Measurements from ENCODE around the gene MAML1.
"Not testable (repeated sequence)": the region's sequence is repeated elsewhere in the genome, so short reads cannot be mapped to it uniquely, and the experiment has no call there.

Gene MAML1

GRCh38 chr5:179767496-179768100 is 35.0 kb downstream of the MAML1 start:
- no peak for DNase-seq

- no peak for DNase-seq
These were observed 35.9 kb downstream of the MAML1 start for GRCh38 chr5:179768326-179769085.

GRCh38 chr5:179769271-179769670 is 36.6 kb downstream of the MAML1 start:
- DNase-seq: no peak

GRCh38 chr5:179769796-179770195 is 37.2 kb downstream of the MAML1 start:
- DNase-seq: no peak

GRCh38 chr5:179771311-179771895 is 38.8 kb downstream of the MAML1 start:
- DNase-seq: no peak

- no peak for DNase-seq
These were observed 39.7 kb downstream of the MAML1 start for GRCh38 chr5:179772351-179772750.

GRCh38 chr5:179773686-179774040 is 41.0 kb downstream of the MAML1 start:
- DNase-seq: no peak

GRCh38 chr5:179774442-179774841 is 41.8 kb downstream of the MAML1 start:
- DNase-seq: no peak

GRCh38 chr5:179776411-179776938 is 43.9 kb downstream of the MAML1 start:
- no peak for DNase-seq

- no peak for DNase-seq
These were observed 44.8 kb downstream of the MAML1 start for GRCh38 chr5:179777456-179777855.

GRCh38 chr5:179777909-179778308 is 45.3 kb downstream of the MAML1 start:
- DNase-seq: no peak

- no peak for DNase-seq
These were observed 46.0 kb downstream of the MAML1 start for GRCh38 chr5:179778591-179778990.

- no peak for DNase-seq
These were observed 47.2 kb downstream of the MAML1 start for GRCh38 chr5:179779826-179780225.

GRCh38 chr5:179780362-179780761 is 47.7 kb downstream of the MAML1 start:
- no peak for DNase-seq

- no peak for DNase-seq
These were observed 49.2 kb downstream of the MAML1 start for GRCh38 chr5:179781846-179782245.

- no peak for DNase-seq
These were observed 50.5 kb downstream of the MAML1 start for GRCh38 chr5:179783128-179783527.

GRCh38 chr5:179786861-179787260 is 54.2 kb downstream of the MAML1 start:
- no peak for DNase-seq

GRCh38 chr5:179788193-179788854 is 55.7 kb downstream of the MAML1 start:
- no peak for DNase-seq

- DNase-seq: not testable (repeated sequence)
These were observed 56.7 kb downstream of the MAML1 start for GRCh38 chr5:179789278-179789677.

GRCh38 chr5:179791881-179792611 is 59.4 kb downstream of the MAML1 start:
- no peak for DNase-seq

- DNase-seq: no peak
These were observed 60.2 kb downstream of the MAML1 start for GRCh38 chr5:179792612-179793467.
